GM12872 (cell line): ENCODE data around the gene DEDD.

Experiments used
- TF ChIP-seq, protein P1 (sequence below): IDR thresholded peaks from 3 replicates; pipeline ENCODE4 v1.5.1; 2011; ENCODE audit warnings: low read depth, mild to moderate bottlenecking, low read length, moderate library complexity; ENCODE audit not compliant: insufficient read depth

Gene DEDD

DNA sequence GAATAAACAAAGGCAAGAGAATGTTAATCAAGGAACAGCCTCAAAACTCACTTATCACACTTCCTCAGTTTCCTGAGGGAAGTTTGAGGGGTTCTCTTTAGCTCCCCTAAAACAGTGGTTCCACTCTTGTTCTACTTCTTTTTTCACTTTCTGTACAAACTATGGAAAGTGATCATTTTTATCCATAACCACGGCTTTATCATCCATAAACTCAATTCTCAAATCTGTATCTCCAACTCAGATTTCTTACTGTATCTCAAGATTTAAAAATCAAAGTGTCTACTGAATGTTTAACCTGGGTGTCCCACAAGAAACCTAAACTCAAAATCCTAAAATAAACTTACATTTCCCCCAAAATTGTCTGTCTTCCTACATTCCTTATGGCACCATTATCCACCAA, 18.6 kb downstream of the DEDD start:
- TF ChIP-seq, protein P1, sequence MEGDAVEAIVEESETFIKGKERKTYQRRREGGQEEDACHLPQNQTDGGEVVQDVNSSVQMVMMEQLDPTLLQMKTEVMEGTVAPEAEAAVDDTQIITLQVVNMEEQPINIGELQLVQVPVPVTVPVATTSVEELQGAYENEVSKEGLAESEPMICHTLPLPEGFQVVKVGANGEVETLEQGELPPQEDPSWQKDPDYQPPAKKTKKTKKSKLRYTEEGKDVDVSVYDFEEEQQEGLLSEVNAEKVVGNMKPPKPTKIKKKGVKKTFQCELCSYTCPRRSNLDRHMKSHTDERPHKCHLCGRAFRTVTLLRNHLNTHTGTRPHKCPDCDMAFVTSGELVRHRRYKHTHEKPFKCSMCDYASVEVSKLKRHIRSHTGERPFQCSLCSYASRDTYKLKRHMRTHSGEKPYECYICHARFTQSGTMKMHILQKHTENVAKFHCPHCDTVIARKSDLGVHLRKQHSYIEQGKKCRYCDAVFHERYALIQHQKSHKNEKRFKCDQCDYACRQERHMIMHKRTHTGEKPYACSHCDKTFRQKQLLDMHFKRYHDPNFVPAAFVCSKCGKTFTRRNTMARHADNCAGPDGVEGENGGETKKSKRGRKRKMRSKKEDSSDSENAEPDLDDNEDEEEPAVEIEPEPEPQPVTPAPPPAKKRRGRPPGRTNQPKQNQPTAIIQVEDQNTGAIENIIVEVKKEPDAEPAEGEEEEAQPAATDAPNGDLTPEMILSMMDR, result no peak

DNA sequence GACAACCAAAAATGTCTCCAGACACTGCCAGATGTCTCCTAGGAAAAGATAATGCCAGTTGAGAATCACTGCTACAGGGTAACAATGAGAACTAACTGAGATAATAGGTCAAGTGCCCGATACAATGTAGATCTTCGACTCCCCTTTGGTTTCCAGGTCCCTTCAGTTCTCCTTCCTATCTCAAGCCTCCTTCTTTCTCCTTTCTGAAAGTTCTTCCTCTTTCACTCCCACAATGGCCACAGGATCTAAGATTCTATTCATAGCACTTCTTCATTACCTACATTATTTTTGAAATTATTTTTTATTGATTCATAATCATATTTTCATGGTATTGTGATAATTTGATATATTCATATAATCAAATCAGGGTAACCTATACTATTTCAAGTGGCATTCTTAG, 20.9 kb downstream of the DEDD start:
- TF ChIP-seq, protein P1, result no peak

DNA sequence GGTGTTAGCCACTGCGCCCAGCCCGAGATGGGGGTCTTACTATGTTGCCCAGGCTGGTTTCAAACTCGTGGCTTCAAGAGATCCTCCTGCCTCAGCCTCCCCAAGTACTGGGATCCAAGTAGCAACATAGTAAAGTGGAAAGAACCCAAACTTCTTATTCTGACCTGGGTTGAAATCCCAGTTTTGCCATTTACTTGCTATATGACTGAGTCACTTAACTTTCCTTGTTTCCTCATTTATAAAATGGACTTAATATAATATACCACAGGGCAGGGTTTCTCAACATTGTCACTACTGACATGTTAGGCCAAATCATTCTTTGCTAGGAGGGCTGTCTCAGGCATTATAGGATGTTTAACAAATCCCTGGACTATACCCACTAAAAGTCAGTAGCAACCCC, 21.4 kb downstream of the DEDD start:
- TF ChIP-seq, protein P1, result no peak

- TF ChIP-seq, protein P1, result no peak
Measured at GRCh38 chr1:161106431-161106830, 26.0 kb downstream of the DEDD start.

DNA sequence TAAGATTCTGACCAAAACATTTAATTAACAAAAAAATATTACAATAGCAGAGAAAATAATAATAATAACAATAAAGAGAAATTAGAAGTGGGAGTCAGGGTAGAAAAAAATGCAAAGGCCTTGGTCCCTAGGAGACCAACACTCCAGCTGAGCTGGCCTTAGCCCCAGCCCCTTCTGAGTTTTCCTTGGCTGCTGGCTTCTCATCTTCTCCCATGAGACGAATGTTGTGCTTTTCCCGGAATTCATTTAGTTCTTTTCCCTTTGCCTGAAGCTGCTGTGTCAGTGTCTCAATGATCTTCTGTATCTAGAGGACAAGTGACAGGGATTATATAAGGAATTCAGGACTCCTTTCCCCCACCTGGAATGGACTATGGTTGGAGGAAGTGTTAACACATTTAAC, 31.9 kb downstream of the DEDD start:
- TF ChIP-seq, protein P1, result no peak

DNA sequence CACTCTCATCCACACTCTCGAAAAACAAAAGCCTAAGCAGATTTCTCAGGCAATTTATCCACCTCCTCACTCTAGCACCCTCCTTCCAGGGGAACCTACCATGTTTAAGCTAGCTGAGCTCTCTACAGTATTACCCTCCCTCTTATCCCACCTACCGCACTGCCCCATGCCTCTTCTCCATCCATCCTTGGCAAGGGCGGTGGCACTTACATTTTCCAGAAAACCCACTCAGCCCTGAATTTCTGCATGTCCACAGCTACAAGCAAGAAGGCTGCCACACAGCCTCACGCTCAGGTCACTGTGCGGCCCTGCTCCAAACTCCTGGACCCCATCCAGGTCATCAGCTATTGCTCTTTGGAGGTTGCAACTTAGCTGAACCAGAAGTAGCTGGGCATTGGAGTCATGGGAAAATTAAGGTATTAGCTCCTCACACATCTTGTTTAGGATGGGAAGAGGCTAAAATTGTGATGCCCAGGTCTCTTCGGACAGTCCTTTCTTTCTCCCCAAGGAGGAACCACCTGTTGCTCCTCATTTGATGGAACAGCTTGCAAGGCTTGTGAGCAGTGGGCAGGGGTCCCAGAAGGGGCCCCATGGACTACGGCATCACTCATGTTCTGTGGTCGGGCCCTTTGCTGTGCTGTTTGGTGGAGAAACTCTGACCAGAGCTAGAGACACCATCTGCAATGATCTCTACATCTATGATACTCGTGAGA, 33.2 kb downstream of the DEDD start:
- TF ChIP-seq, protein P1, result no peak

DNA sequence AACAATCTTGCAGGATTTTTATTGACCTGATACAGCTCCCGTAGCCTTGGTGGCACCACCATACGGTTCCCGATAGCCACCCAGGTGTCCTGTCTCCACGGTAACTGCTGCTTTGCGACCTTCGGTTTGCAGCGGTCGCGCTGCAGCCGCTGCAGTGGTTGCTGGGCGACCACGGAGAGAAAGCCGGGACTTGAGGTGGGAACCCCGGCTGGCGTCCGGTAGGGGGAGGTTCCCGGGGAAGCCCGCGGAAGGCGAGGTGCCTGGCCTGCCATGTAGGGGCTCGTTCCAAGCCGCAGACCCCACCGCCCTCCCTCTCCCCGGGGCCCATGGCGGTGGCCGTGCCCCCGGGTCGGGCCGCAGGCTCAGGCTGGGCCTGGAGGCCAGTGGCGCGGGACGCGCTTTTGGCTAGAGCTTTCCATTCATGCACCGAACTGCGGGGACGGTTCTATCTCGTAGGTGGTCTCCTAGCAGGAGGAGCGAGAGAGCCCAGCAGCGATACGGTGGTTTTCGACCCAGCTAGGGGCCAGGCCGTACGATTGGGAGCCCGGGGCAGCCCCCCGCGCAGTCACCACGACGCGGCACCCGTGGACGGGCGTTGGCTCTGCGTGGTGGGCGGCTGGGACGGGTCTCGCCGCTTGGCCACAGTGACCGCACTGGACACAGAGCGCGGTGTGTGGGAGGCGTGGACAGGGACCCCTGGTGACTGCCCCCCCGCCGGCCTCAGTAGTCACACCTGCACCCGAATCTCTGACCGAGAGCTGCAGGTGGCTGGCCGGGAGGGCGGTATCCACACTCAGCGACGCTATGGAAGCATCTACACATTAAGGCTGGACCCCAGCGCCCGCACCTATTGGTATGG, 34.0 kb downstream of the DEDD start, which contains the start of gene KLHDC9:
Gene KLHDC9, plus strand, starts transcription at position 152 of the 859 bp plus-strand sequence. Its CDS starts 175 bp downstream, at position 327.
- TF ChIP-seq, protein P1, result peak; percentile 10; the same call in 1 of the 3 replicates
